GM18517 (cell line): ENCODE results near the gene TSPAN4.

ENCODE experiments used
- ATAC-seq: cut with Tn5 transposase; IDR thresholded peaks from one replicate; pipeline ENCODE4 v1.9.1; 2021; ENCODE audit warnings: mild to moderate bottlenecking, moderate library complexity; ENCODE audit not compliant: unreplicated experiment

TSPAN4 gene

DNA sequence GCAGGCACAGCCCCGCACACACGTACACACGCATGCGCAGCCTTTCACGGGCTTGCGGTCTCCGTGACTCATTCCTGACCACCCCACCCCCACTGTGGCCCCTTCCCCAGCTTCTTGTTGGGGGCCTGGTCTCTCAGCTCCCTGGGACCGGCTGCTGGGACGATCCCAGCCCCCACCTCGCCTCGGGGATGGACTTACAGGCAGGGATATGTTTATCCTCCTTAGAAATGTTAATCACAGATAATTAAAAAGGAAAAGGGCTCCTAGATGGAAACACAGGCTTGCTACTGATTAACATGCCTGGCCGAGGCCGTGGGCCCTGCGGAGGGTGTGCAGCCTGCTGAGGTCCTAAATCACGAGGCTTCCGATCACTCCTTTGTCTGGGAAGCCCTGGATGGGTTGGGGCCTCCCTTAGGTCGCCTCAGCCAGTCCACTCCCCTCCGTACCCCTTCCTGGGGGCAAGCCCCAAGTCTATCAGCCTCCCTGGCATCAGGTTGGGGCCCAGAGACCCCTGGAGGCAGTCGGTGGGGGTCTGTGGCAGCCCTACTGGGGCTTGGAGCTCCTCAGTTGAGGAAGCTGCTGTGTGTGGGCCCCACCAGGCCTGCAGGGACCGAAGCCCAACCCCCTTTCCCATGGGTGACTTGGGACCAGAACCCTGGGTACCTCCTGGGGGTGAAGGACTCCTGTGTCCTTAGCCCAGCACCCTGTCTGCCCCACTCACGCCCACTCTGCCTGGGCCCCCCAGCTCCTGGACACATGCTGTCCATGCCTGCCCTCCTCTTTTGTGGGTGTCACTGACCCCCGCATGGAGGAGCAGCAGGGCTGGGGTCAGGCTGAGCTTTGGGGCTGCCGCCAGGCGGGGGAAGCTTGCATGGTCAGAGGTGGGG, 20.6 kb downstream of the TSPAN4 start:
- ATAC-seq, result no peak

DNA sequence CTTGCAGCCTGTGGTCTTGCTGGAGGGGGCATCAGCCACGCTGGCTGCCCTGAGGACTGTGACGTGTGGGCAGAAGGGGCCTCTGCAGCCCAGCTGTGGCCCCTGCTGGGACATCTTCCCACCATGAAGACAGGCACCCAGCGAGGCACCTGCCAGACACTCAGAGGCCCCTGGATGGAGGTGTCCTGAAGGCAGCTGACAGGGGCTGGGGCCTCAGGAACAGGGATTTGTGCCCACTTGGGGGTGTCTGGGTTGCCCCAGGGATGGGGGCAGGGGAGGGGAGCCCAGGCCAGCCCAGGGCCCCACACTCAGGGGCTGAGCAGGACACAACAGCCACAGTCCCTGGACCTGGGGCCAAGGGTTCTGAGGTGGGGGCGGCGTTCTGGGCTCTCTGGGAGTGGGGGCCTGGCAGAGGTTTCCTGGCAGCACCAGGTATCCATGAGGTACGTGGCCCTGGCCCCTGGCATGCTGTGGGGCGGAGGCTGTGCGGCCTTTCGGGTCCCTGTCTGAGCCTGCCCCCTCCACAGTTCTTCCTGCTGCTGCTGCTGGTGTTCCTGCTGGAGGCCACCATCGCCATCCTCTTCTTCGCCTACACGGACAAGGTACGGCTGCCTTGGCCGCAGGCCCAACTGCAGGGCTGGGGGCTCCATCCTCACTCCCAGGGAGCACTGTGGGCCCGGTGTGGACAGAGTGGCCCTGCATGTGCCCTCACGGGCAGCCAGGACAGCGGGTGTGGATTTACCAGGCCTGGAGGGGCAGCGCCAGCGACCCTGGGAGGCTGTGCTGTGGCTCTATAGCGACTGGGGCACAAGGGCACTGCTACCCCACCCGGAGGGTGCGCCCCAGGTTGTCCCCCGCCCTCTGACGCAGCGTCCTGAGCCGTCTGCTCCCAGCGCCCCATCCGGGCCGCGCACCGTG, 21.5 kb downstream of the TSPAN4 start:
- no peak for ATAC-seq

DNA sequence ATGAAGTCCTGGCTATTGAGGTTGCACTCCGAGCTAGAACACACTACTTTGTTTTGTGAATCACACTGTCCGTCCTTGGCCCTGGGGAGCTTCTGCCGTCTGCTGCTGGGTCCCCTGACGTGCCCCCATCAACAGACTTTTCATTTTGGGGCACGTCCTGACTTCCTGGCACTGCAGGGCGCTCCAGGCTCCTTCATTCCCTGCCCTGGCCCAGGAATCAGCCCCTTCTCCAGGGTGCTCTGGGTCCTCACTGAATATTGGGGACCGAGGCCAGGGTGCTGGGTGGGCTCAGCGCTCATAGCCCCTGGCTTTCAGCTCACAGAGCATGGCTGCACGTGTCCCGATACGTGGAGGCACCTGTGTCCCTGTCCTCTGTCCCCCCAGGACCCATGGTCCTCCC, 22.2 kb downstream of the TSPAN4 start:
- no peak for ATAC-seq

DNA sequence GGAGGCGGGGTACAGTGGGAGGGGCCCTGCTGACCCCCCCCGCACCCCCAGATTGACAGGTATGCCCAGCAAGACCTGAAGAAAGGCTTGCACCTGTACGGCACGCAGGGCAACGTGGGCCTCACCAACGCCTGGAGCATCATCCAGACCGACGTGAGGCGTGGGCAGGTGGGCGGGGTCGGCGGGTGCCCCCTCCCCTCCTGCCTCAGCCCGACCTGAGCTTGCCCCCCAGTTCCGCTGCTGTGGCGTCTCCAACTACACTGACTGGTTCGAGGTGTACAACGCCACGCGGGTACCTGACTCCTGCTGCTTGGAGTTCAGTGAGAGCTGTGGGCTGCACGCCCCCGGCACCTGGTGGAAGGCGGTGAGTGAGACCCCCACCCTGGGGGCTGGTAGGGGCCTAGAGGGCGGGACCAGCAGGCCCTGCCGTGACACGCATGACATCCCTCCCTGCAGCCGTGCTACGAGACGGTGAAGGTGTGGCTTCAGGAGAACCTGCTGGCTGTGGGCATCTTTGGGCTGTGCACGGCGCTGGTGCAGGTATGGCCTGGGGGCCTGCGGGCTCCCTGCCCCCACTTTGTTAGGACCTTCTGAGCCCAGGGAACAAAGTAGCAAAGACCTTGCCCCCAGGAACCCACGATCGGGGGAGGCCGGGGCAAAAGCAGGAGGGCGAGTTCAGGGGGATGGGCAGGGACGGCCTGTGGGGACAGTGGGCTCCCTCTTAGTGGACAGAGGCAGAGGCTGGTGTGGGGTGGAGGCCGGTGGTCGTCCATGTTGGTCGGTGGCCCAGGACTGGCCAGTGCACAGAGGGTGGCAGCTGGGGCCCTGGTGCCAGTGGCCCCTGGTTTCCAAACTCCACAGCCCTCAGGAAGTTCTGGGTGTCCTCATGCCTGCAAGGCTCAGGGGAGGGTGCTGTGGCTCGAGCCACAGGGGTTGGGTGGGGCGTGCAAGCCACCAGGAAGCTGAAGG, 23.1 kb downstream of the TSPAN4 start:
- ATAC-seq, result no peak

DNA sequence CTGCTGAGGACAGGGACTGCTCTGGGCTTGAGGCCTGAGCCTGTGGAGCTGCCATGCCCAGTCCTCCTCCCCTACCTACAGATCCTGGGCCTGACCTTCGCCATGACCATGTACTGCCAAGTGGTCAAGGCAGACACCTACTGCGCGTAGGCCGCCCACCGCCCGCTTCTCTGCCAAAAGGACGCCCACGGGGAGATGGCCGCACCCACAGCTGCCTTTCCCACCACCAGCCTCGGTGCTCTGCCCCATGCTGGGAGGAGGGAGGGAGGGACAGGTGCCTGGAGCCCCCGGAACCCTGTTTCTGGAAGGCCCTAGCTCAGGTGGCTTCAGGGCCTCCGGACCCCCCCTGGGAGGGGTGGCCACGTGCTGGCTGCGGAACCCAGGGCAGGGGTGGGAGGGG, 23.8 kb downstream of the TSPAN4 start:
- ATAC-seq, result no peak

DNA sequence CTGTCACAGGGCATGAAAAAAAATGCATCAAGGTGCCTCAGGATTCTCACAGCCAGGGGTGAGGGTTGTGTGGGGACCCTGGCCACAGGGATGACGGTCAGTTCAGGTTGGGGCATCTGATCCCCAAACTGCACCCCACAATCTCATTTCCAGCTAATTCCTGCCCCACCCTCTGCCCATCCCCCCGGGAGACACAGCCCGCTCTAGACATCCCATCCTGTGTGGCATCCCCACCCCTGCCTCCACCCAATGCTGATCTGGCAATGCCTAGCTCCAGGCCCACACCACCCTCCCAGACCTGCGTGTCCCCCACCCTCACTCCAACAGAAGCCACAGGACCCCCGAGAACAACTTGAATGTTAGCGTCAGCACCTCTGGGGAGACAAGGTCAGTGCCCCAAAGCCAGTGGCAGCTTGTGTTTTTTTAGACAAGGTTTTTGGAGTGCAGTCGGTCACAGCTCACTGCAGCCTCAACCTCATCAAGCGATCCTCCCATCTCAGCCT, 25.3 kb downstream of the TSPAN4 start:
- ATAC-seq, result no peak

DNA sequence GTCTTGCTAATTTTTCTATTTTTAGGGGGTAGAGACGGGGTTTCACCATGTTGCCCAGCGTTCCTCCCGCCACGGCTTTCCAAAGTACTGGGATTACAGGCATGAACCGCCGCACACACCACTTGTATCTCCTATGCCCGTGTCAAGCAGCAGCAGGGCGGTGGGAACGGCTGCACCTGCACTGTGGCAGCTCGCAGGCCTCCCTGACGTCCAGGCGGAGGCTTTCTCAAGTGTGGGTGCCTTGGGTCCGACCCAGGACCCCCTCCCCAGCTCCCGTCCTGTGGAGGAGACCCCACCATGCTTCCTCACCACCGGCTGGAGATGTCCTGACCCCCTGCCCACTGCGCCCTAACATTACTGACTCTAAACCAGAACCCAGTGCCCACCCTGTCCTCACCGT, 25.7 kb downstream of the TSPAN4 start:
- no peak for ATAC-seq

DNA sequence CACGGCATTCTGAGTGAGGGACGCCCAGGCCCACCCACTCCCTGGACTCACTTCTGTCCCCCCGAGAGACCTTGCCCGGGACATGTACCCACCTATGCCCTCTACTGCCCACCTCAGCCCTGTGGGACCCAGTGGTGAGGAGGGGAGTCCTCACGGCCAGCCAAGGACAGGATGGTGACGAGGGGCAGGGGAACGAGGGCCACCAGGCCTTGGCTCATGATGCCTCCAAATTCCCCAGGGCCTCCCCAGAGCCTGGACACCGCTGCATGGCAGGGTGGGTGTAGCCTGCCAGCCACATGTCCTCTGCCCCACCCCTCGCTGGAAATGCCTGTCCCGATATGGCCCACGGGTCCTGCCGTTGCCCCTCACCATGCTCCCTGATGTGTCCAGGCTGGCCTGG, 26.1 kb downstream of the TSPAN4 start:
- no peak for ATAC-seq

DNA sequence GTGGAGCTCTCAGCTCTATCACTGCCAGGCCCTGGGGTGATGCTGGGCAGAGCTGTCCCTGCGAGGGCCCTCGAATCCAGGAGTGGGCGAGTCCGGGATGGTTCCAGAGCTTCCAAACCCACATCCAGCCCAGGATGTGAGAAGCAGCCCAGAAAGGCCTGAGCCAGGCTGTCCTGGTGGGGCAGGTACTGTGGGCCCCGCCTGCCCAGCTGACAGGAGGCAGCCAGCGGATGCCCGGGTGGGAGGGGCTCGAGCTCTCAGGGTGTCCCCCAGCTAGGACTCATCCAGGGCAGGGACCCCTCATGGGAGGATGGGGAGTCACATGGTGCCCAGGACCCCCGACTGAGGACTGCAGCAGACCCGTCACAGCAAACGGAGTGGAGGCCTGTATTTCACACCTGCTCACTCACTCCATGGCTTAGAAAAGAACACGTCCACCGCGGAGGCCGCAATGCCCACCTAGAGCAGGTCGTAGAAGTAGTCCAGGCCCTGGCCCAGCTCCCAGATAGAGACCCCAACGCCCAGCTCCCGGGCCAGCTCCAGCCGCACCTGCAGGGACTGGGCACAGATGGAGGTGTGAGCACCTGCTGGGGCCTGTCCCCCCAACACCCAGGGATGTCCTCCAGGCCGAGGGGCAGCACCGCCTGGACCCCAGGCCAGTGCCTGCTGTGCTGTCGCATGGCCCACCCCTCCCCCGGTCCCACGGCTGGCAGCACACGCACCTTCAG, 26.9 kb downstream of the TSPAN4 start:
- ATAC-seq, result no peak

DNA sequence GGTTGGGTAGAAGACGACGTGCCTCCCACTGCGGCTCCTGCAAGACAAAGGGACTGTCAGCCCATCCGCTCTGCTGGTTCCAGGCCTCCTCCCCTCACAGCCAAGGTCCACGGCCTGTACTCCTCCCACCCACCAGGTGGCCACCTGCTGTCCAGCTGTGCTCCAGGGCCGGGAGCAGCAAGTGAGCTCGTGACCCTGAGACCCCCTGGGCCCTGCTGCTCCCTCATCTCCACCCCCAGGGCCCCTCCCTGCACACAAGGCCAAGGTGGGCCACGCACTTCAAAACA, 27.4 kb downstream of the TSPAN4 start:
- ATAC-seq, result no peak

DNA sequence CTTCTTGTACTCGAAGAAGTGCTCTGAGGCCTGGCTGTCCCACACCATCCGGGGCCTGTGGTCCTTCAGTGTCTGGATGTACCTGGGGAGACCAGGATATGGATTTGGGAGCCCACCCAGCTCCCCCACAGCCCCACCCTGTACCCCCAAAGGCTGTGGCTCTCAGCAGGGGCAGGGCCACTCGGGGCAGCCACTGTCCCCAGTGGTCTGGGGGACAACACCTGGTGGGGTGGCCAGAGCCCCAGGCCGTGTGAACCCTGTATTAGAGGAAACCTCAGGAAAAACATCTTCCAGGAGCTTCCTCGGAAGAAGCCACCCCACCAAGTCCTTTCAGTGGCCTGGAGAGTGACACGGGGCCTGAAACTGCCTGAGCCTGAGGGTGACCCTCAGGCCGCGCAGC, 27.8 kb downstream of the TSPAN4 start:
- no peak for ATAC-seq

DNA sequence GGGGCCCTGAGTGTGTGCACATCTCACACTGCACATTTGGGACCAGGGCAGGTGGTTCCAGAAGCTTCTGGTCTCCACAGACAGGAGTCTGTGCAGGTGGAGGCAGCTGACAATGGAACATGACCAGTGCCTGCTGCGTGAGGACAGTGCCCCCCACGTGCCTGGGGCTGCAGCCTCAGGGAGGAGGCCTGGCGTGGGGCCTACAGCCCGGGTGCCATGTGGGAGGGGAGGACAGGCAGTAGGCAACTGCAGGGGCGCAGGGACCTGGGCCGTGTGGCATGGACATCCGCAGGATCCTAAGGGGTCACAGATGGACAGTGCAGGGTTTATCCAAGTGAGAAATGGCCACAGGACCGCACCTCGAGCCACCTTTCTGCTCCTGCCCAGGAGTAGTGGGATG, 28.8 kb downstream of the TSPAN4 start:
- no peak for ATAC-seq

DNA sequence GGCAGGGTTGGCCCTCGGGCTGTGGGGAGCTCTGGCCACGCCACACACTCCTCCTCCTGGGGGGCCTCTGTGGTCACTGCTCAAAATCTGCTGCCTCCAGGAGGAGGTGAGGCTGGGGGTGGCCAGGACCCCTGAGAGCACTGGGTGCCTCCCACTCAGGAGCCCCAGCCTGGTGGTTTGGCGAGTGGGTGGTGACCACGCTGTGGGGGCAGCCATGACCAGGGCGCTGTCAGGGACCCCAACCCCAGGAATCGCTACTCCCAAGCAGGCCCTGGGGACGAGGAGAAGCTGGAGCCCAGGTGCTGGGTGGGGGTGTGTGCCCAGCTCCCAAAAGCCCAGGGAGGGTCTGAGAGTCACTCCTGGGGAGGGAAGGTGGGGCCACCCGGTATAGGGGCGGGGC, 30.1 kb downstream of the TSPAN4 start:
- ATAC-seq, result no peak

DNA sequence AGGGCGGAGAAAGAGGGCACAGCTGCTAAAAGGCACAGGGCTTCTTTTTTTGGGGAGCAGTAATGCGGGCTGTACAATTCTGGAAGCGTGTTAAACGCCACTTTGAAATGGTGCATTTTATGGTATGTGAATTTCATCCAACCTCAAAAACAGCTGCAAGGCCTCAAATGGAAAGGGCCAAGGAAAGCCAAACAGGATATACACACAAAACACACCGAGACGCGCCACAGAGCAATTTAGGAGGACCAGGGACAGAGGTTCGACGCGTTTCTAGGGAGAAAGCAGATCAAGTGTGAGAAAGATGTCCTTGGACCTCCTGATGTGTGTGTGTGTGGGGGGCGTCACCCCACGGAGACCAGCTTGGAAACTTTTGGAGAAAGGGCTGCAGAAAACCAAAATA, 31.1 kb downstream of the TSPAN4 start:
- no peak for ATAC-seq

DNA sequence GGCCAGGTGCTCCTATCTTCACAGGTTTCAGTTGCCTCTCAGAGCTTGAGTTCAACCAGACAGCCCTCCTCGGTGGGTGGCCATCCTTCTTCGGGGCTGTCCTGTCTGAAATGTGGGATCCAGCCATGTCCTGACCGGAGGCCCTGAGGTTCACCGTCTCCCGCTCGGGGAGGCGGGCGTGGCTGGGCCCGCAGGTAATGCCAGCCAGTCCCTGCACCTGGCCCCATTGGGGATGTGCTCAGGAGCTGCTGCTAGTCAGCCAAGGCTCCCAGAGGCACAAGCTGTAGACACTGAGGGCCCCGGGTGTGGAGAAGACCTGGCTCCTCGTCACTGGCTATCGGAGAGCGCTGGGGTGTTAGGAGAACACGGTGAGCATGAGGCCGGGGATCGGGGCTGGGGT, 32.6 kb downstream of the TSPAN4 start:
- ATAC-seq, result no peak

DNA sequence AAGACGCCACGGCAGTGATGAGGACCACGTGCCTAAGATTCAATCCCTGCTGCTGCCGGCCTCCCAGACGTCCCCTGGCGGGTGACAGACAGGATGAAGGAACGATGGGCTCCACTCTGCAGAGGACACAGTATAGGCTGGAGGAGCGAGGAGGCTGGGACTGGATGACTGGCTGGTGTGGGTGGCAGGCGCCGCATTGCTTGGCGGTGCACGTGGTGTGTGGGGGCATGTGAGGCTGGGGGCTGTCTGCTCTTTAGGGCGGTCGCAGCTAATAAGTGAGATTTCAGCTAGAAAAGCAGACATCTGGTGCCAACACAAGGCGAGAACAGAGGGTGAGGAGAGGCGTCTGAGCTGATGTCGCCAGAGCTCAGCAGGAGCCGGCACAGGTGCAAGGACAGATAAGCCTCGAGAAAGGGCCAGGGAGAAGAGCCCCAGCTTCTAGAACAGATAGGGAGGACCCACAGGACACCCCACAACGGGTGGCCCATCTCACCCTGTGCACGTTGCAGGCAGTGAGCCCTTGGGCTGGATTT, 33.2 kb downstream of the TSPAN4 start:
- no peak for ATAC-seq

DNA sequence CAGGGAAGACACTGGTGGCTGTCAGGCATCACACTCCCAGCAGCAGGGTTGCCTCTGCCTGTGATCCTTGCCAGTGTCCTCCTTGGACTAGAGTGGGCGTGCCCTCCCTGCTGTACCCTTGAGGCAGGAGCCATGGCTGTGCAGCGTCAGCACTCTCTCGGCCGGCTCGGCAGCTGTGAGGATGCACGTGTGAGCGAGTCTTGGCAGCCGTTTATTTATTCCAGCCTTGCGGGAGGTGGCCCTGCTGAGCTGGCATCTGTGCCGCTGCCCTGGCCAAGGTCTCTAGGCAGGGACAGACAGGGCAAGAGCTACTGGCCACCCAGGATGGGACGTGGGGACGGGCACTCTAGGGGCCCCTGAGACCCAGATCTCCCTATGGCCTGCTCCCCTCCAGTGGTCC, 33.9 kb downstream of the TSPAN4 start:
- no peak for ATAC-seq

DNA sequence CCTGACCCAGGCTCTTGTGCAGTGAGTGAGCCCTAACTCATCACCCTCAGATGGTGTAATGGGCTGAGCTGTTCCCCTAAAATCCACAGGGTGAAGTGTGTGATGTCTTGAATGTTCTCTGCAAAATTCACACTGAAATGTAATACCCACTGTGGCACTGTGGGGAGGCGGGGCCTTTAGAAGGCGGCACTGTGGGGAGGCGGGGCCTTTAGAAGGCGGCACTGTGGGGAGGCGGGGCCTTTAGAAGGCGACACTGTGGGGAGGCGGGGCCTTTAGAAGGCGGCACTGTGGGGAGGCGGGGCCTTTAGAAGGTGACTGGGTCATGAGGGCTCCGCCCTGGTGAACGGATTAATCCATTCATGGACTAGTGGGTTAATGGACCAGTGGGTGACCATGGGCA, 34.9 kb downstream of the TSPAN4 start:
- no peak for ATAC-seq

DNA sequence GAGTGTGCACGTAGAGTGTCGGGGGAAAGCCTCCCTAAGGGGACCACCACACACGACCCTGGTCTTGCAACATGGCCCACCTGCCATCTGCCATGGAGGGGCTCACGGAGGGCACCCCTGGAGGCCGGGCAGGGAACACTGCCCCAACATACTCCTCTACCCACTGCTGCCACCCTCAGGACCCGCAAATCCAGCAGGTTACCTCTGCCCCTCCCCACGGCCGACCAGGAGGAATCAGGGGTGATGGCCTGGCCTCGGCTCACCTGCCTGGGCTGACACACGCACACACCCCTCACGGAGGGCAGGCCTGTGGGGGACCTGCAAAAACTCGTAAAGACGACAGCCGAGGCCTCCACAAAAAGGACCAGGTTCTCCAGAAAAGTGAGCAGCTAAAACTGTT, 37.8 kb downstream of the TSPAN4 start:
- ATAC-seq, result no peak

DNA sequence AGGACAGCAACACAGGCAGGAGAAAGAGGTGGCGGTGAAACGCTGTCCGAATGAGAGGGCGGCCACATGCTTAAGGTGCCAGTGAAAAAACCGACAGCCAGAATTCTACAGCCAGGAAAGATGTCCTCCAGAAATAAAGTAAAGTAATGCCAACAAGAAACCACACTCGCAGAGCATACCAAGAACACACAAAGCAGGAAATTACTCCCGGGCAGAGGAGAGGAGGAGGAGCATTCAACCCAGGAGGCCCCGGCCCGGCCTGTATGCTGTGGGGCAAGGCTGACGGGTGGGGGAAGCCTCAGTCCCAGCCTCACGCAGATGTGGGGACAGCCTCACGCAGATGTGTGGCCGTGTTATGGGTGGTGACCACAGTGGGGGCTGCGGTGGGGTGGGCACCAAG, 39.9 kb downstream of the TSPAN4 start:
- ATAC-seq, result no peak
